Measurements from ENCODE around the gene LRG1.

The LRG1 gene

GRCh38 chr19:4539693-4540581, at the start of gene LRG1:
LRG1 (minus strand) TSS chr19:4540036; CDS start chr19:4540013, 23 bp downstream.
- Histone ChIP-seq H2AFZ (ENCODE audit: low read depth, low read length) (peak within 1 kb of the TSS; percentile 25; the same call in 1 of the 2 replicates), H3K4me3 (ENCODE audit: low read length) (peak within 1 kb of the TSS; percentile 79), H3K4me2 (ENCODE audit: low read length) (peak within 1 kb of the TSS; percentile 83)

GRCh38 chr19:4588291-4588761, 48.5 kb upstream of the LRG1 start:
- Histone ChIP-seq H3K4me3 (ENCODE audit: low read length) (no peak overlapping the region), H3K79me2 (ENCODE audit: low read length) (no peaks in the 10 kb centered on the region), H3K36me3 (replicated peaks; ENCODE audit: low read depth, low read length) (no peaks in the 10 kb centered on the region), H2AFZ (ENCODE audit: low read depth, low read length) (no peak overlapping the region), H3K27me3 (ENCODE audit: low read depth, low read length) (no peaks in the 10 kb centered on the region), H3K27ac (ENCODE audit: low read length) (no peak overlapping the region), H3K4me1 (ENCODE audit: low read length) (peaks cover 53% of the 10 kb centered on the region), H3K9ac (ENCODE audit: low read length) (no peak overlapping the region), H3K4me2 (ENCODE audit: low read length) (no peak overlapping the region), H3K9me3 (ENCODE audit: insufficient read depth, low read length) (no peaks in the 10 kb centered on the region), H4K20me1 (ENCODE audit: insufficient read depth, low read length) (no peaks in the 10 kb centered on the region)
- TF ChIP-seq EZH2phosphoT487 (IDR thresholded peaks at IDR 0.05; ENCODE audit: low read depth) = no peak
- no peak for TF ChIP-seq CTCF (IDR thresholded peaks at IDR 0.05; ENCODE audit: low read depth, low read length)

More at GRCh38 chr19:4539693-4540581, at the start of gene LRG1:
- Histone ChIP-seq H3K9me3 (ENCODE audit: insufficient read depth, low read length) (no peaks in the 10 kb centered on the region), H3K27me3 (ENCODE audit: low read depth, low read length) (no peaks in the 10 kb centered on the region), H4K20me1 (ENCODE audit: insufficient read depth, low read length) (no peaks in the 10 kb centered on the region), H3K4me1 (ENCODE audit: low read length) (peaks cover 29% of the 10 kb centered on the region), H3K79me2 (ENCODE audit: low read length) (no peaks in the 10 kb centered on the region), H3K36me3 (replicated peaks; ENCODE audit: low read depth, low read length) (no peaks in the 10 kb centered on the region), H3K27ac (ENCODE audit: low read length) (peak within 1 kb of the TSS; percentile 12), H3K9ac (ENCODE audit: low read length) (peak within 1 kb of the TSS; percentile 66)
- no peak for TF ChIP-seq CTCF (IDR thresholded peaks at IDR 0.05; ENCODE audit: low read depth, low read length)
- no peak for TF ChIP-seq EZH2phosphoT487 (IDR thresholded peaks at IDR 0.05; ENCODE audit: low read depth)

- Histone ChIP-seq H2AFZ (ENCODE audit: low read depth, low read length) (no peak overlapping the region), H3K4me1 (ENCODE audit: low read length) (peaks cover 56% of the 10 kb centered on the region), H3K4me2 (ENCODE audit: low read length) (no peak overlapping the region), H3K79me2 (ENCODE audit: low read length) (no peaks in the 10 kb centered on the region), H3K9me3 (ENCODE audit: insufficient read depth, low read length) (no peaks in the 10 kb centered on the region), H3K27me3 (ENCODE audit: low read depth, low read length) (no peaks in the 10 kb centered on the region), H3K9ac (ENCODE audit: low read length) (no peak overlapping the region), H4K20me1 (ENCODE audit: insufficient read depth, low read length) (no peaks in the 10 kb centered on the region), H3K27ac (ENCODE audit: low read length) (no peak overlapping the region), H3K36me3 (replicated peaks; ENCODE audit: low read depth, low read length) (no peaks in the 10 kb centered on the region), H3K4me3 (ENCODE audit: low read length) (no peak overlapping the region)
- TF ChIP-seq CTCF (IDR thresholded peaks at IDR 0.05; ENCODE audit: low read depth, low read length) (no peak), EZH2phosphoT487 (IDR thresholded peaks at IDR 0.05; ENCODE audit: low read depth) (no peak)
These were observed 47.7 kb upstream of the LRG1 start for GRCh38 chr19:4587527-4587926.

GRCh38 chr19:4586691-4587090, 46.9 kb upstream of the LRG1 start:
- H3K4me3 ChIP-seq (ENCODE audit: low read length) = peak overlapping the region; percentile 51

More at GRCh38 chr19:4586691-4587090, 46.9 kb upstream of the LRG1 start:
- Histone ChIP-seq H3K9me3 (ENCODE audit: insufficient read depth, low read length) (no peaks in the 10 kb centered on the region), H2AFZ (ENCODE audit: low read depth, low read length) (peak overlapping the region; percentile 37; the same call in 1 of the 2 replicates), H3K36me3 (replicated peaks; ENCODE audit: low read depth, low read length) (no peaks in the 10 kb centered on the region), H3K27me3 (ENCODE audit: low read depth, low read length) (no peaks in the 10 kb centered on the region), H3K79me2 (ENCODE audit: low read length) (no peaks in the 10 kb centered on the region), H3K4me2 (ENCODE audit: low read length) (peak overlapping the region; percentile 89), H3K9ac (ENCODE audit: low read length) (peak overlapping the region; percentile 31; the same call in 1 of the 2 replicates), H3K27ac (ENCODE audit: low read length) (peak overlapping the region; percentile 76), H3K4me1 (ENCODE audit: low read length) (peaks cover 62% of the 10 kb centered on the region), H4K20me1 (ENCODE audit: insufficient read depth, low read length) (no peaks in the 10 kb centered on the region)
- TF ChIP-seq CTCF (IDR thresholded peaks at IDR 0.05; ENCODE audit: low read depth, low read length) = no peak
- TF ChIP-seq EZH2phosphoT487 (IDR thresholded peaks at IDR 0.05; ENCODE audit: low read depth) = no peak

All from OCI-LY3 (cell line).